ENCODE data around the gene LRRC8E. TPM values are rescaled to one million over a fixed set of nuclear protein-coding genes. Genes with fewer than 3 reads are reported as not detected.

LRRC8E gene
- total RNA-seq, 2 experiments from 2014 or later = not detected

DNA sequence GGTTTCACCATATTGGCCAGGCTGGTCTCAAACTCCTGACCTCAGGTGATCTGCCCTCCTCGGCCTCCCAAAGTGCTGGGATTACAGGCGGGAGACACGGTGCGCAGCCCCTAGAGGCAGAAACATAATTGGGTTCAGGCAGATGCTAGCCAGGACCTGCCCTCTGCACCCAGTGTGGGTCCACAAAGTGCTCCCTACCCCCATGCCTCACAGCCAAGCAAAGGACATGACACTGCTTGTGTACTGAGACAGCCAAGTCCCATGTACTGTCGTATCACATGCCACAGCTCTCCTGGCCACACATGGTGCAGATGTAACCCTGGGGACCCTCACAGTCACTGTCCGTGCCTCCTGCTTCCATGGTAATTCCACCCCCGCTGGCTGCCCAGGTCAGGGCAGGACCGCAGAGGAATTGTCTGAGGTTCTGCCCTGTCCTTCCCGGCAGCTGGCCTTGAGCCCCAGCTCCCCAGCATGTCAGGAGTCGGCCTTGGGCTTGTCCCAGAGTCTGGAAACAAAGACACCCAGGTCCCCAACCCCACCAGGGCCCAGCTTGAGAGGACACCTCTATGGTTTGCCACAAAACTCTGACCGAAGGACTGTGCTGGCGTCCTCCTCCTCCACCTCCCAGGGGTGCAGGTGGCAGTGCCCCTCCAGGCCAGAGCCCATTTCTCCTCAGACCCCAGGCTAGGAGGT is 21.8 kb upstream of the LRRC8E start:
- Mint-ChIP-seq H3K27me3 (peaks cover 21% of the 10 kb centered on the region), H3K36me3 (ENCODE audit: low read depth) (no peaks in the 10 kb centered on the region), H3K4me1 (peaks cover 31% of the 10 kb centered on the region), H3K27ac (no peak overlapping the region), H3K9me3 (no peaks in the 10 kb centered on the region), H3K4me3 (no peak overlapping the region)
- ChIA-PET CTCF (no interaction called here), POLR2A (no interaction called here)
- no peak for DNase-seq

DNA sequence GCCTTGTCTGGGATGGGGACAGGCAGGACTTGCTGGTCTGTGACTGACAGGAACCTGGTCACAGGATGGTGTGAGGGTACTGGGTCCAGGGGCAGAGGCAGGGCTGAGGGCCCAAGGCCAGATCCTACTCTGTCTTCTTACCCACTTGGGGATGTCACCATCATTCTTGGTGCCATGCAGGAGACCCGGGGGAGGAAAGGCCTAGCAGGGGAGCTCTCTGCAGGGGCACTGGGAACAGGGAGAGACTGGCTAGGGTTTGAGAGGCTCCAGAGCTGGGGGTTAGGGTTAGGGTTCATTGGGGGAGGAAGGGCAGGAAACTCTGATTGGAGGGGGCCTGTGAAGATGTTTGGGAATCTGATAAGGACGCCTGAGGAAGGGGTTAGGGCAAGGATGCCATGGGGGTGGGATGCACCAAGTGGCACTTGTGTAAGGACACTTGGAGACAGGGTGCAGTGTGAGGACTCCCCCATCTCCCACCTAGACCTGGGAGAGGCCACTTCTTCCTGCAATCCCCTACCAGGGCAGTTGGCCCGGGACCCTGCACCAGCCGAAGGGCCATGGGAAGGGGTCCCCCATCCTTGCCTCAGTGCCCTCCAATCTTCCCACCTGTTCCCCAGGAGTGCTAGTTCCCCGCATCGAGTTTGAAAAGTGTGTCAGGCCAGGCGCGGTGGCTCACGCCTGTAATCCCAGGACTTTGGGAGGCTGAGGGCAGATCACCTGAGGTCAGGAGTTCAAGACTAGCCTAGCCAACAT is 21.0 kb upstream of the LRRC8E start:
- Mint-ChIP-seq H3K36me3 (ENCODE audit: low read depth) (no peaks in the 10 kb centered on the region), H3K27me3 (peaks cover 28% of the 10 kb centered on the region), H3K4me1 (peaks cover 38% of the 10 kb centered on the region), H3K9me3 (no peaks in the 10 kb centered on the region), H3K27ac (no peak overlapping the region), H3K4me3 (no peak overlapping the region)
- no peak for DNase-seq
- ChIA-PET CTCF (no interaction called here), POLR2A (no interaction called here)

DNA sequence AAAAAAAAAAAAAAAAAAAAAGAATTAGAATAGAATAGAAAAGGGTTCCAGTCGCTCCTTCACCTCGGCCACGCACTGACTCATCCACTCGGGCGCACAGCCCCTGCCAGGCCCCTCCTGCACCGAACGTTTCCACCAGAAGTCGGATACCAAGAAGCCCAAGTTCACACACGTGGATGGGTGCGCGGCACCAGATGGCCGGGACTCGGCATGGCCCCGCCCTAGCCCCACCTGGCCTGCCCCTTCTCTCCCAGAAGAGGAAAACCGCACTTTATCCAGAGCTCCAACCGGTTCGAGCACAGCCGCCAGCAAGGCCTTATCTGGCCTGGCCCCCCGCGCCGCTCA is 20.0 kb upstream of the LRRC8E start:
- CTCF ChIA-PET = interaction anchor here (0.6 to 2.2 kb wide), 13 partner anchors 9 to 514 kb away, joined by 3 to 28 read pairs (median 5); partner anchors contain the start of gene SNAPC2
- no peak for DNase-seq
- POLR2A ChIA-PET = no interaction called here
- peaks cover 34% of the 10 kb centered on the region for H3K27me3 Mint-ChIP-seq
- peak overlapping the region; percentile 75 for H3K27ac Mint-ChIP-seq
- H3K4me3 Mint-ChIP-seq = peak overlapping the region; percentile 63
- H3K4me1 Mint-ChIP-seq = peaks cover 42% of the 10 kb centered on the region
- no peaks in the 10 kb centered on the region for H3K36me3 Mint-ChIP-seq (ENCODE audit: low read depth)
- H3K9me3 Mint-ChIP-seq = no peaks in the 10 kb centered on the region

DNA sequence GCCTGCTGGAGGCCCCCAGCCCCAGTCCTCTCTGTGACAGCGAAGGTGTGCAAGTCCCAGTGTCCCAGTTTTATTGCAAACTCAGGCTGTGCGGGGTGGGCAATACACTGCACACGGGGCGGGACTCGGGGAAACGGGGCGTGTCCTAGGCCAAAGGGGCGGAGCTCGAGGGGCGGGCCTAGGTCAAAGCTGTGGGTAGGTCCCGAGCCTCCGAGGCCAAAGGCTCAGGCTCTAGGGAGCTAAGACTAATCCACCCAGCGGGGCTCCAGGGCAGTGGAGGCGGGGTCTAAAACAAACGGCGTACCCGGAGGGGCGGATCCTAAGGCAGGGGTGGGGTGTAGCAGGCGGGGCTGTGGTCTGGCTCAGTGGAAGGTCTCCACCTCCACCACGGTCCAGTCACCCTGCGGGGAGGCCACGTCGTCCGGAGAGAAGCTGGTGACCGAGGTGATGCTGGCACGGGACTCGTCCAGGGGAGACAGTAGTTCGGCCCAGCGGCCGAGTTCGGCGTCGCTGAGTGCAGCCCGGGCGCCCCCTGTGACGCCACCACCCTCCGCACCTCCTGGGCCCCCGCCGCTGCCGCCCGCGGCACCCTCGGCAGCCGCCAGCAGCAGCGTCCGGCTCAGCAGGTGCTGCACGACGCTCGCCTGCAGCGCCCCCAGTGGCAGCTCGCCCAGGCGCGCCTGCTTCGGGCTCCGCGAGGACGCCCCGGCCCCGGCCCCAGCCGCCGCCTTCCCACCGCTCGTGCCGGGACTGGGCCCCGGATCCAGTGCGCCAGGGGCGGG is 19.4 kb upstream of the LRRC8E start:
- peak overlapping the region; percentile 75 for H3K27ac Mint-ChIP-seq
- H3K9me3 Mint-ChIP-seq = no peaks in the 10 kb centered on the region
- CTCF ChIA-PET = interaction anchor here (0.6 to 2.2 kb wide), 26 partner anchors 9 to 799 kb away, joined by 3 to 28 read pairs (median 5); partner anchors contain the start of genes MAP2K7, SNAPC2, TIMM44 and TRAPPC5
- POLR2A ChIA-PET = no interaction called here
- no peaks in the 10 kb centered on the region for H3K36me3 Mint-ChIP-seq (ENCODE audit: low read depth)
- peak overlapping the region; percentile 63 for H3K4me3 Mint-ChIP-seq
- peaks cover 44% of the 10 kb centered on the region for H3K4me1 Mint-ChIP-seq
- peaks cover 36% of the 10 kb centered on the region for H3K27me3 Mint-ChIP-seq
- DNase-seq = peak; percentile 79

DNA sequence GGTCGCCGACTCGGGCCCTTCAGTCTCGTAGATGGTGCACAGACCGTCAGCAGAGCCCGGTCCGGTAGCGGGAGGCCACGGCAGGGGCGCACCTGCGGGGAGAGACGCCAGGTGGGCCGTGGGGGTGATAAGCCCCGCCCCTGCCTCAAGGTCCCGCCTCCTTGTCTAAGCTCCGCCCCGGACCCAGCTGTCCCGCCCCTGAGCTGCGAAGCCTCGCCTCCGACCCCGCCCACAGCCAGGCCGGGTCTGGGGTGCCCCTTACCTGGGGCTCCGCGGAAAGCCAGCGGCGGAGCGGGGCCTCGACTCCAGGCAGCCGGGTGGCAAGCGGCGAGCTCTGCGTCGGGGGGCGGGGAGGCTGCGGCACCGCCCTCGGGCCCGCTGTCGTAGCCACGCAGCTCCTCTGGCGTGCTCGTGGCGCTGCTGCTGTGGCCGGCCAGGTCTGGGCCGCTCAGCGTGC is 18.8 kb upstream of the LRRC8E start:
- H3K27ac Mint-ChIP-seq = peak overlapping the region; percentile 57
- peak; percentile 75 for DNase-seq
- POLR2A ChIA-PET = no interaction called here
- H3K36me3 Mint-ChIP-seq (ENCODE audit: low read depth) = no peaks in the 10 kb centered on the region
- peak overlapping the region; percentile 59 for H3K4me3 Mint-ChIP-seq
- H3K27me3 Mint-ChIP-seq = peaks cover 37% of the 10 kb centered on the region
- CTCF ChIA-PET = interaction anchor here (0.6 to 2.2 kb wide), 26 partner anchors 10 to 800 kb away, joined by 3 to 28 read pairs (median 5); partner anchors contain the start of genes MAP2K7, SNAPC2, TIMM44 and TRAPPC5
- no peaks in the 10 kb centered on the region for H3K9me3 Mint-ChIP-seq
- H3K4me1 Mint-ChIP-seq = peaks cover 44% of the 10 kb centered on the region

DNA sequence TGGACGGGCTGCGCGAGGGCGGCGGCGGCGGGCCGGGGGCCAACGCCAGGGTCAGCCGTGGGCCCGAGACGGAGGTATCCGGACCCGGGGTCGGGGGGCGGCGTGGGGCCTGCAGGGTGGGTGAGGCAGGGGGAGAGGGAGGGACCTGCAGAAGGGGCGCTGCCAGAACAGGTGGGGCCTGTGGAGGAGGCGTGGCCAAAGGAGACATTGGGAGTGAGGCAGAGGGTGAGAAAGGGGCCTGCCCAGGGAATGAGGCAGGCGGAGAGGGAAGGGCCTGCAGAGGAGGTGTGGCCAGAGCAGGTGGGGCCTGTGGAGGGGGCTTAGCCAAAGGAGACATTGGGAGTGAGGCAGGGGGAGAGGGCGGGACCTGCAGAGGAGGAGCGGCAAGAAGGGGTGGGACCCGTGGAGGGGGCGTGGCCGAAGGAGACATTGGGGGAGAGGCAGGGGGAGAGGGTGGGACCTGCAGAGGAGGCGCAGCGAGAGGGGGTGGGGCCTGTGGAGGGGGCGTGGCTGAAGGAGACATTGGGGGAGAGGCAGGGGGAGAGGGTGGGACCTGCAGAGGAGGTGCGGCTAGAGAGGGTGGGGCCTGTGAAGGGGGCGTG is 18.3 kb upstream of the LRRC8E start:
- Mint-ChIP-seq H3K9me3 (no peaks in the 10 kb centered on the region), H3K4me3 (peak overlapping the region; percentile 64), H3K27me3 (peaks cover 39% of the 10 kb centered on the region), H3K36me3 (ENCODE audit: low read depth) (no peaks in the 10 kb centered on the region), H3K4me1 (peaks cover 44% of the 10 kb centered on the region), H3K27ac (peak overlapping the region; percentile 57)
- DNase-seq = peak; percentile 56
- ChIA-PET CTCF (interaction anchor here (0.7 to 2.2 kb wide), 20 partner anchors 9 to 487 kb away, joined by 3 to 28 read pairs (median 6); partner anchors contain the start of genes MAP2K7, SNAPC2, TIMM44 and TRAPPC5), POLR2A (no interaction called here)

DNA sequence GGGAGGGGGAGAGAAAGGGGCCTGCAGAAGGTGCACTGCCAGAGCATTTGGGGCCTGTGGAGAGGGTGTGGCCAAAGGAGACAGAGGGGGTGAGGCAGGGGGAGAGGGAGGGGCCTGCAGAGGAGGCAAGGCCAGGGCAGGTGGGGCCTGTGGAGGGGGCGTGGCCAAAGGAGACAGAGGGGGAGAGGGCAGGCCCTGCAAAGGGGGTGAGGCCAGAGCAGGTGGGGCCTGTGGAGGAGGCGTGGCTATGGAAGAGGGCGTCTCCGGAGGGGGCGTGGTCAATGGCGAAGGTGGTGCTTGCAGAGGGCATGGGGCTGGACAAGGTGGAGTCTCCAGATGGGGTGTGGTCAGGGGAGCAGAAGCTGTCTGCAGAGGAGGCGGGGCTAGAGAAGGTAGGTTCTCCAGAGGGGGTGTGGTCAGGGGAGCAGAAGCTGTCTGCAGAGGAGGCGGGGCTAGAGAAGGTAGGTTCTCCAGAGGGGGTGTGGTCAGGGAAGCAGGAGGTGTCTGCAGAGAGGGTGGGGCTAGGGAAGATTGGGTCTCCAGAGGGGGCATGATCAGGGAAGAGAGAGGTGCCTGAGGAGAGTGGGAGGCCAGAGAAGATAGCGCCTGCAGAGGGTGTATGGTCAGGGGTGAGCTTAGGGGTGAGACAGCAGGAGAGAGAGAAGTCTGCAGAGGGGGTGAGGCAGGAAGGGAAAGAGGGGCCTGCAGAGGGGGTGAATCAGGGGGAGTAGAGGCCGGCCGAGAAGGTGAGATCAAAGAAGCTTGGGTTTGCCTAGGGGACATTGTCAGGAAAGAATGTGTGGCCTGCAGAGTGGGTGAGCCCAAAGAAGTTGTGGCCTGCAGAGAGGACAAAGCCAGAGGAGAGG is 17.5 kb upstream of the LRRC8E start:
- Mint-ChIP-seq H3K4me1 (peaks cover 40% of the 10 kb centered on the region), H3K9me3 (no peaks in the 10 kb centered on the region), H3K36me3 (ENCODE audit: low read depth) (no peaks in the 10 kb centered on the region), H3K27ac (peak overlapping the region; percentile 20), H3K27me3 (peaks cover 39% of the 10 kb centered on the region), H3K4me3 (no peak overlapping the region)
- peak; percentile 54 for DNase-seq
- ChIA-PET POLR2A (no interaction called here), CTCF (interaction anchor here (1.6 kb wide), 1 partner anchor 50 kb away, joined by 3 read pairs; no protein-coding TSS in a partner anchor)

DNA sequence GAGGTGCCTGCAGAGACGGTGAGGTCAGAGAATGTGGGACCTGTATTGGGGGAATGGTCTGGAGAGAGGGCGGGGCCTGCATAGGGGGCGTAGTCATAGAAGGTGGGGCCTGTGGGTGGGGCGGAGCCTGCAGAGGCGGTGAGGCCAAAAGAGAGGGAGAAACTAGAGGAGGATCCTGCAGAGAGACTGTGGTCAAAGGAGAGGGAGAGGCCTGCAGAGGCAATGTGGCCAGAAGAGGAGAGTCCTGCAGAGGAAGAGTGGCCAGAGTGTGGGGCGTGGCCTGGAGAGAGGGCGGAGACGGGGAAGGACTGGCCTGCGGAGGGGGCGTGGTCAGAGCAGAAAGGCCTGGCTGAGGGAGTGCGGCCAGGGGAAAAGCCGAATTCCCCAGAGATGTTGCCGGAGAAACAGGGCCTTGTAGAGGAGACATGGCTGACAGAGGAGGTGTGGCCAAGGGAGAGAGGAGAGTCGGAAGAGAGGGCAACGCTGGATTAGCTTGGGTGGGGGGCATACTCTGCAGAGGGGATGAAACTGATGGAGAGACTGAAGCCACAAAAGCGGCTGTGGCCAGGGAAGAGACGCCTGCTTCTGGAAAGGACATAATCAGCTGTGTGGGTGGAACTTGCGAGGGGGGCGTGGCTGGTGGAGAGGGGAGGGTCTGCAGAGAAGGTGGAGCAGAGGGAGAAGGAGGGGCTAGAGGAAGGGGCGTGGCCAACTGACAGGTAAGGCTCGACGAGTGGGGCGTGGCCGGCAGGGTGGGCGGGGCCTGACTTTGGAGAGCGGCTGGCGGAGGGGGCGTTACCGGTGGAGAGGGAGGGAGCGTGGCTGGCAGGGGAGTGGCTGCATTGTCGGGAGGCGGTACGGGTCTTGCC is 16.6 kb upstream of the LRRC8E start:
- ChIA-PET CTCF (interaction anchor here (0.6 to 1.6 kb wide), 2 partner anchors 24 to 49 kb away, joined by 3 to 5 read pairs; no protein-coding TSS in a partner anchor), POLR2A (no interaction called here)
- DNase-seq = peak; percentile 84
- Mint-ChIP-seq H3K9me3 (no peaks in the 10 kb centered on the region), H3K36me3 (ENCODE audit: low read depth) (no peaks in the 10 kb centered on the region), H3K27ac (peak overlapping the region; percentile 20), H3K27me3 (peaks cover 43% of the 10 kb centered on the region), H3K4me3 (no peak overlapping the region), H3K4me1 (peaks cover 40% of the 10 kb centered on the region)

DNA sequence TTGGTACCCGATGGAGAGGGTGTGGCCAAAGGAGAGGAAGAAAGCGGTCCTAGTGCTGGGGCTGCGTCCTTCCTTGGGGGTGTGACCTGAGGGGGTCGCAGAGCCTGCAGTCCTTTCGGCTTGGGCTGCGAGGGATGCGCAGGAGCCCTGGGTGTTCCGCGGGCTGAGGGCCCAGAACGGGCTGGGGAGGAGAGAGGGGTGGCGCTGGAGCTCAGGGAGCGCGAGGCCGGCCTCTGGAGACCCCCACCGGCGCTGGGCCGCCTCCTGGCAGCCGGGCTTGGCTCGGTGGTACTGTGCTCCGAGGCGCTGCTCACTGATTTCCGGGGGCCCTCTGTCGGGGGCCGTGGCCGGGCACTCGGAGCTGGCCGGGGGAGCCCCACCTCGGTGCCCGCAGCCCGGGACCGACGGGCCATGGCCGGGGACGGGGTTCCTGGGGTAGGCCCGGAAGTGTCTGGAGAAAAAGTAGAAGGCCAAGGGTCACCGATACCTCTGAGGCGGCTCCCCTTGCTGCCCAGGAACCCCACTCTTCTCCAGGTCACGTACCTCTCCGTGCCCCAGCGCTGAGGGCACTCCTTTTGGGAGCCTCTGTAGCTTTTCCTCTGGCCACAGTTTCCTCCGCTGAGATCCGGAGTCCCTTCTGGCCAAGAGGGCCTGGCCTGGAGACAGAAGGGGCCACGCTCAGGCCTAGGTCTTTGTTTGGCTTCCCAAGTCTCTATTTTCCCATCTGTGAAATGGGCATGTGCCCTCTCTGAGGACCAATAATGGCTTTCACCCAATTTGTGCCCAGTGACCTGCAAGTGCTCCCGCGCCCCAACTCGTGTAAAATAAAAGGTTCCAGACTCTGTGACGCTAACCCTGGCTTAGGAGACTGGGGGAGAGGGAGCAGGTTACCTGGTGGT is 15.8 kb upstream of the LRRC8E start:
- CTCF ChIA-PET = interaction anchor here (0.5 kb wide), 1 partner anchor 545 kb away, joined by 4 read pairs; no protein-coding TSS in a partner anchor
- POLR2A ChIA-PET = no interaction called here
- no peaks in the 10 kb centered on the region for H3K9me3 Mint-ChIP-seq
- no peaks in the 10 kb centered on the region for H3K36me3 Mint-ChIP-seq (ENCODE audit: low read depth)
- H3K4me3 Mint-ChIP-seq = no peak overlapping the region
- DNase-seq = no peak
- no peak overlapping the region for H3K27ac Mint-ChIP-seq
- H3K4me1 Mint-ChIP-seq = peaks cover 40% of the 10 kb centered on the region
- peaks cover 37% of the 10 kb centered on the region for H3K27me3 Mint-ChIP-seq

DNA sequence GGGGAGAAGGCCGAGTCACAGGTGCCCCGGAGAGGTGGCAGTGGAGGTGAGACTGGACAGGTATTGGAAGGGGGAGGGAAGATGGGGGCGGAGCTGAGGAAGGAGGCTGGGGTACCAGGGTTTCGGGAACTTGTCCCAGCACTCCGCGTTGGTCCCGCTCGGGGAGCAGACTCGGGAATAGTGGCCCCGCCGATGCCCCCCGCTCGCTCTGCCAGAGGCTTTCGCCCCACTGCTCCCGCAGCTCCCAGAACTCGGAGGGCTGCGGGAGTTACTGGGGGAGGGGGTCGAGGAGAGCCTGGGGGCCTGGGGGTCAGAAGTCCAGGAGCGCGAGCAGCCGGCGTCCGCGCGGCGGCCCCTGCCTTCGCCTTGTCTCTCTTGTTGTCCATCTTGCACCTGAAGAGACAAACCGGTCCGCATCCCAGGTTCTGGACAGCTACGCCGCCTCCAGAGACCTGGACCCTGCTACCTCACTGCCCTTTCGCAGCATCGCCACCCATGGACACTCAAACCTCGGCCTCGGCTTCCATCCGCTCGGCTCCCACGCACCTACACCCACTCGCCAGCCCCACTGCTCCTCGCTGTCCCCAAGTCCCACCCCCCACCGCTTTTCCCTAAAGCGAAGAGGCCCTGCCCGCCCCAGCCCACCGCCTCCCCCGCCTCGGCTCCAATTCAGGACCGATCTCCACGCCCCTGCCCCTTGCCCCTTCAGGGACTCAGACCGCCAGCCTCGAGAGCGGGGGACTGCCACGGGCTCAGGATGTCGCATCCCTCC is 14.8 kb upstream of the LRRC8E start:
- no peak for DNase-seq
- Mint-ChIP-seq H3K9me3 (no peaks in the 10 kb centered on the region), H3K27me3 (peaks cover 34% of the 10 kb centered on the region), H3K36me3 (ENCODE audit: low read depth) (no peaks in the 10 kb centered on the region), H3K4me1 (peaks cover 36% of the 10 kb centered on the region), H3K4me3 (peak overlapping the region; percentile 58), H3K27ac (no peak overlapping the region)
- ChIA-PET CTCF (interaction anchor here (0.6 kb wide), 1 partner anchor 11 kb away, joined by 3 read pairs; no protein-coding TSS in a partner anchor), POLR2A (no interaction called here)

All from activated CD4-positive, alpha-beta T cell treated with anti-CD3 and anti-CD28 coated beads, Interleukin-2, amount 10 ng/mL, durations not matched to agents 7 days and 5 days (primary cell).